T-helper 2 cell (primary cell): ENCODE data around the gene GSX1.
"Not testable (repeated sequence)": the region's sequence is repeated elsewhere in the genome, so short reads cannot be mapped to it uniquely, and the experiment has no call there.

Source experiments
- DNase-seq, 5 experiments: peaks; one replicate each; pipeline versions ENCODE4 v3.0.0 to v3.0.0-alpha.2; 2012 to 2022

Gene GSX1

DNA sequence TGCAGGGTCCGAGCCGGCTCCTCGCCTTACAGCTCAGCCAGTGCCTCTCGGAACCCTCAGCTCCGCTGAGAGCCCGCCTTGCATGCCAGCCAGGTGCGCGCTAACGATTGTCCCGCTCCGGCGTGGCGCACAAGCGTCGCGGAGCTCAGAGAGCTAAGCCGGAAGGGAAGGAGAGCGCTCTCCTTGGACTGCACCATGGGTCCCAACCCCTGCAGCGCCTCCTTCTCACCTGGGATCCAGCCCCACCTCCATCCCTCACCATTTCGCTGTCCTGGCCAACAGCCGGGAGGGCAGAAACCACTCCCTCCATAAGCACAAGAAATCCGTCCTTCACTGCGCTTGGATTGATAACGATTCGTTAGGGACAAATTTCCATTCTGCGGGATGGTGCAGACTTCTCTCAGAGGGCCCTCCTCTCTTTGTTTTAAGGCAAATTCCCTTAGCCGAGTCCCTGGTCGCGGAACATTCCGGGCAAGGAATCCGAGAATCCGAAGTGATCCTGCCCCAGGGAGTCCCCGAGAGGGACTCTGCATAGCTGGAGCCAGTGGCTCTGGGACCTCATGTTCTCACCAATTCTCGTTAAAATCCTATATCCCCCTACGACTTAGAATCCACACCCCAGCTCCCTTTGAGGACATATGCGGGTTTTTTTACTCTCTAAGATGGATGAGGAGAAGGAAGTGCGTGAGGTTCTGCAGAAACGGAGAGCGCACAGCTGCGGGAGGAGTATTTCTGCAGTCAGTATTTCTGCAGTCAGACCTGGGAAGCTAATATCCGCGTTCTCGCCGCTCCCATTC lies 2.8 kb downstream of the GSX1 start:
- no peak for DNase-seq

DNA sequence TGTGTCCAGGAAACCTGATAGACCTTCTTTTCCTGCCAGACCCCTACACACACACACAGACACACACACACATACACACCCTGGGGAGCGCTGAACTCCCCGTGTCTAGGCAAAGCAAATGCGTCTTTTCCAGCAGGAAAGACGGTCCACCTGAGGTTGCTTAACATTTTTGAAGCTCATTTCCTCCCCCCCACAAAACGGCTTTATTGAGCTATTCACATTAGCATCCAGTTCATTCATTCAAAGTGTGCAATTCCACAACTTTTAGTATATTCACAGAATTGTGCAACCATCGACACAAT lies 3.4 kb downstream of the GSX1 start:
- no peak for DNase-seq

DNA sequence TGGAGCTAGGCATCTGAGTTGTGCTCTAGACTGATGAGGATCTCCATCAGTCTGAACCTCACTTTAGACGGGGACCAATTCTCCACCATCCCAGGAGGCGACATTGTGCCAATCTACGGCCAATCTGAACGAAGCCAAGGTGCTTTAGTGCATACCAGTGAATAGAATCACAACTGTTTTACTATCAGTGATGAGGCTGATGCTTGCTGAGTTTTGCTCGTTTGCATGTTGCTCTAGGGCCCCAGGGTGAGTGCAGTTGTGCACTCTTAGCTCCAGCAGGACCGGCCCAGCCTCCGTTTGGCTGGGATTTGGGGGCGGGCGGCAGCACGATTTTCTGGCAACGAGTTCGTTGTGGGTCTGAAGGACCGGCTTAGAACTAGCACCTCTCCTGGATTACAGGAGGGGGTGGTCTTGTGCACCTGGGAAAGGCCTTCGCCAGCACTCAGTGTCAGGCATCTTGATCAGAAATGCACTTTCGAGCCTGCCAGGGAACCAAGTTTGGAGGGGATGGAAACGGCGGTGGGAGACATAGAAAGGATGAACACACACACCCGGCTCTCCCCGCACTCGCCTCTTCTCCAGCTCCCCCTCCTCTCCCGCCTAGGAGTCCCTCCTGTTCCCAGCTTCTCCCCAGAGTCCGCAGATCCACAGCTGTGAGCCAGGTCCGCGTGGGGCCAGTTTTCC lies 4.4 kb downstream of the GSX1 start:
- DNase-seq = no peak

DNA sequence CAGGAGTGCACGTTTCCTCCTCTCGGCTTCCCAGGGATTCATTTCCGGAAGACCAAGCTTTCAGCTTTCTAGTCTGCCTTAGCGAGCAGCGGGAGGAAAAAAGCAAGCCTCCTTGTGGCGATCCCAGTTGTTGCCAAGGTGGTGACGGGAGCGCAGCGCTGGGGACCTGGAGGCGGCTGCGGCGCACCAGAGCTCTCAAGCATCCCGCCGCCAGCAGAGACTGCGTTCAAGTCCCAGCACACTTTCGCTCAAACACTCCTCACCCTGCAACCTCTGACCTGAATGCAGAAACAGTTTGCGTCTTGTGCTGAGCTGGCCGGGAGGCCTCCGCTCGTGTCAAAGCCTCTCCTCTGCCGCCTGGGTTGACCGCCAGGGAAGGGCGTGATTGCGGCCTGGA lies 4.9 kb downstream of the GSX1 start:
- no peak for DNase-seq

DNA sequence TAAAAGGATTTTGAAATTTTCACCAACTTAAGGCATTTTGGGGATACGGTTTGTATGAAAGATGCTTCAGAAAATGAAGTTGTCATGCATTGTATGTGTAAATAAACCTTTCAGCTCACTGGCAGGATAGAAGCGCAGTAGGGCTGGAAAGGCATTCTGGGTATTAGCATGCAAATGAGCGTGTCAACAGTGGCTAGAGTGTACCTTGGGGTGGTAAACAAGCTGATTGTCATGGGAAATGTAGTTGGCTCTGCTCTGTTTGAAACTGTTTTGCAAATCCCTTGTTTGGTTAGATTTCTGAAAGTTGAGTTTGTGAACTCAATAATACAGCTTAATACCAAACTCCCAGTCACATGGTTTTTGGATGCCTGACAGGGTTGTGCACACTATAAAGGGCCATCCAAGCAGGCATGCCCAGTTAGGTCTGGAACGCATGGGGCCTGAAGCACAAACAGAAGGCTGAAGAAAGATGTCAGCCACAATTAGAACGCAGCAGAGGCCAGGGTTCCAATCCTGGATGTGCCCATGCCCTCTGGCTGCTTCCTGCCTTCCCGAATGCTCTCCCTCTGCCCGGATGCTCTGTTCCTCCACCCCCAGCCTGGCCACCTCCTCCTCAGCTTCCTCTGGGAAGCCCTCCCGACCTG lies 14.6 kb downstream of the GSX1 start:
- DNase-seq = no peak

DNA sequence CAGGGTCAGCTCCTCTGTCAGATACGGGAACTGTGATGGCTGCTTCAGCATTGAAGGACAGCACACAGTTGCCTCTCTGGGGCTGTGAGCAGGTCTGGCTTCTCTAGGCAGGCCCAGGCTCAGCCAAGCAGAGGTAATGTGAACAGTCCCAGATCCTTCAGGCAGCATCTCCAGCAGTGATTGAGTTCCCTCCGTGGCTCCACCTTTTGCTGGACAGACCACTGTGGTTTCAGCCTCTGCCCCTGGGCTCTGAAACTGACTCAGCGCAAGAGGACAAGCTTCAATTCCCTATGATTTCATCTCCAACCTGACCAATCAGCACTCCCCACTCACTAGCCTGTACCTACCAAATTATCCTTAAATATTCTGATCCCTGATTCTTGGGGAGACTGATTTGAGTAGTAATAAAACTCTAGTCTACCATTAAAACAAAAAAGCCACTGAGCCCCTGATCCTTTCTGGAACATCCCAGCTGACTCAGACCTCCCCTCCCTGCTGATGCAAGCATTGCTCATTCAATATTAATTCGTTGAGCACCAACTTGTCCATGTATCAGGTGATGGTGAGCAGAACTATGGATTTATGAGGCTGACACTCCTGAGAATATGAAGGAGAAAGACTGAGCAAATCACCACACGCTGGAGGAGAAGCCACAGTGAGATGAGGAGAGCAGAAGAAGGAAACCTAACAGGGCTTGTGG lies 16.7 kb downstream of the GSX1 start:
- DNase-seq = no peak

DNA sequence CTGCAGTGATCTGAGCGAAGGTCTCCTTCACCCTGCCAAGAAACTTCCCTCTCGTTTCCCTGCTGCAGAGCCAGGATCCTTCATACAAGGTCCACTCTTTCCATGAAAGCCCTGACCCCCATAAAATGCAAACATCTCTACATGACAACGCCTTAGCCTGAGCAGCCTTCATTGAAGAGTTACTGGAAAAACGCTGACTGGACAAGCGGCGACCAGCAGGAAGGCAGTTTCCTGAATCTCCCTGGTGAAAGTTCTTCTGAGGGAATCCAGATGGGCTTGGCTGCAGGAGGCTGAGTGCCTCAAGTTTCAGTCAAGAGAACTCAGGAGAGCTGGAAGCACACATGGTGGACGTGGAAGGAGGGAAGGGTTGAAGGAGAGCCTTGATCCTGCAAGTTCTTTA lies 17.7 kb downstream of the GSX1 start:
- no peak for DNase-seq

DNA sequence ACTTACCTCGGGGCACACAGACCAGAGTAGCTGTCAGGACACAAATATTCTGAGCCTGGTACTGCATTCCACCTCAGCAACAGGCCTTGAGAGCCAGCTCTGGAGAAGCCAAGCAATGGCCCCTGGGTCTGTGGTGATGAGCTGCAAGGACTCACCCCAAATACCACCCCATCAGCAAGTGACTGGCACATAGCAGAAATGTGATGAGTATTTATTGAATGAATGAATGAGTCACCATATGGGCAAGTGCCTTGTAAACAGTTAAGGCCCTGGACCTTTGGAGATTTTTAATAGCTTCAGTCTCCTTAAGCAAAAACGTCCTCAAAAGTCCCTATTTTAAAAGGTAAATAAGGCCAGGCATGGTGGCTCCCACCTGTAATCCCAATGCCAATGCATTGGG lies 18.2 kb downstream of the GSX1 start:
- no peak for DNase-seq

DNA sequence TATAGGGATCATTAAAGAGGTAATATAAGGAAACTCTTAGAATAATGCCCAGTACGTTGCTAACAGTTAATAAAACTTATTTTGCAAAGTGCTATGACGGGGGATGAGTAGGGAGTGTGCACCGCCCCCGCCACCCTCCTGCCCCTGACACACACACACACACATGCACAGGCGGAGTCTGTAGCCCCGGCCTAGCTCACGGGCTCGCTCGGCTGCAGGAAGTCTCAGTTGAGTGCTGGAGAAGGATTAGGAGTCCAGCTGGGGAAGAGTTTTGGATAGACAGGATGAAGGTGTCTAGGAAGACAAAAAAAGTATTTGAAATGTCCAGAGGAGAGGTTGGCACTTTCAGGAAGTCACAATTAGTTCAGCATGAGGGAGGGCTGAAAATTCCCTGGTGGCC lies 21.5 kb downstream of the GSX1 start:
- DNase-seq = no peak

DNA sequence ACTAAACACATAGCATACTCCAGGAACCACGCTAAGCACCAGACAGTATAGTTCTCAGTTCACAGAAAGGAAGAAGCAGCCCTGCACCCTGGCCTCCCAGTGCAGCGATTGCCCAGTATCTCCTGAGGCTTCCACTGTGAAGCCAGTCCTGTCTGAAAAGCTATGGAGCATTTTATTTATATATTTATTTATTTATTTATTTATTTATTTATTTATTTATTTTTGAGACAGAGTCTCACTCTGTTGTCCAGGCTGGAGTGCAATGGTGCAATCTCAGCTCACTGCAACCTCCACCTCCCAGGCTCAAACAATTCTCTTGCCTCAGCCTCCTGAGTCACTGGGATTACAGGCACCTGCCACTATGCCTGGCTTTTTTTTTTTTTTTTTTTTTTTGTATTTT lies 25.5 kb downstream of the GSX1 start:
- not testable (repeated sequence) for DNase-seq

DNA sequence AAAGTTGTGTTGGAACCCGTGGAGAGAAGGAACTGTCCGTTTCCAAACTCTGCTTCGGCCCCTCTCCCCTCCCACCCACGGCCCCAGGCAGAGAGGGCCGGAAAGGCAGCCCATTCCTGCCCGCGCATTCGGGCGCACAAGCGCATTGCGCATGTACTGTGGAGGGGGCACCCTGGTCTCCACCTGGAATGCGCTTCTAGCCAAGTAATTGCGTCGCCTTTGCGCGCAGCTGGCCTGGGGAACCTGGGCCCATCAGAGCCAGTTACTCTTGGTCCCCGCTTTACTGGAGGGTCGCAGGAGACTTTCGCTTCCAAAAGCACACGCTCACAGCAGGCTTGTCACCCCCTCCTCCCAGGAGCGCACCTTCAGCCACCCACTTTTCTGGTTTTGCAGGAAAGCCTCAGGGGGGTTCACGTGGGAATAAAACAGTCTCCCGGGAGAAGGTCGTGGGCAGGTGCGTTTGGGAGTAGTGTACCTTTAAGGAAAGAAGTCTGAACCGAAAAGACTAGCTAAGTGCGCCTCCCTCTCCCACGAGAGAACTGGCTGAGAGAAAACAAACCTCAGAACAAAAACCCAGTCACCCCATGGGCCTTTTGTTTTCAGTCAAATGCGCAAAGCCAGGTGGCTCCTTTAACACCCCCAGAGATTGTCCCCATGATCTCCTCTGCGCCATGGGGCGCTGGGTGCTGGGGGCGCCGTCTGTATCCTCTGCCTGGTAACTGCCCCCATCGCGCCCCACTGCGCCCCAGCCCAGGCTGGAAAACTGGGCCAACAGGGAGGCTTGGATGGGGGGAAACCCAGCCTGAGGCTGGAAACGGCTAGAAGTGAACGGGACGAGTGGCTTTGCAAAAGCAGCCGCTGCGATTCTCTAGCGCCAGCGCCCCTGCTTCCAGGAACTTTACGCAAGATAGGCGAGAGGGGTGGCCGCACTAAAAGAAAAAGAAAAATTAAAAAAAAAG lies 28.5 kb downstream of the GSX1 start:
- peak in 1 of 5 experiments; percentile 9 for DNase-seq

DNA sequence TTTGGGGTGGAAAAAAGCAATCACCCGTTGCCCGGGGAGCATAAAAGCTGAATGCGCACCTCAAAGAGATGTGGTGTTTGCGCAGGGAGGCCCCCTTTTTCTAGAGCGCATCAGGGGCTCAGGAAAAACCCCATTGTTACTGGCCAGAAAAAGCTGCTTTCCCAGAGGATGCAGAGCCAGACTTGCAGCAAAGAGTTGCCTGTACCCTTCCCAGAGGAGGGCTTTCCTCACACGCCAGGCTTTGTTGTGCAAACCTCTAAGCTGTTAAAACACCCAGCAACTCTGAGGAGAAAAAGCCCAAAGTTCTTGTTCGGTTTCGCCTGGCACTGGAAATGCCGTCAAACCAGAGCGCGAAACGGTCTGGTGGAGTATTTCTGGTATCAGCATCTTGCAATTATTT lies 29.3 kb downstream of the GSX1 start:
- no peak for DNase-seq

DNA sequence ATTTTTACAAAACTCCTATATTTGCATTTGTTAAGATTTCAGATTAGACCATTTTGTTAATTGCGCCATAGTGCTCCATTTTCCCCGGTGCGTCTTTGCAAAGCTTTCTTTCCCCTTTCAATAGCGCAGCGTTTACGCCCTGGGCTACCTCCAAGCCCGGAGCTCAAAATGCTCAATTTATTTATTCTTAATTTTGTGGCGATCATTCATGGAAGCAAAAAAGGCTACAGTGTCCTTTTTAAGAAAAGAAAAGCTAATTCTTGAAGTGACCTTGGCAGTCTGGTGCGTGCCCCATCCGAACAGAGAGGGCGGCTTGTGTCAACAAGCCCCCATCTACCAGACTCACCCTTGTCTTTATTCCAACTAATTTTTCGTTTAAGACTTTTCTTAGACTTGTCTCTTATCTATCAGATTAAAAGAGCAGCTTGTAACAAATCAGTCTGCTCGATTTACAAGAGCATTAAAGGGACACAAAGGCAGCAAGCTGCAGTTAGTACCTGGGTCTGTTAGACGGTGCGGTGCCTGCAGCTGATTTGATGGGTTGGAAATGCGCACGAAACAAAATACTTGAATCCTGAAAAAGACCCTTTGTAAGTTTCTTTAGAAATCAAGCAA lies 30.1 kb downstream of the GSX1 start:
- no peak for DNase-seq

DNA sequence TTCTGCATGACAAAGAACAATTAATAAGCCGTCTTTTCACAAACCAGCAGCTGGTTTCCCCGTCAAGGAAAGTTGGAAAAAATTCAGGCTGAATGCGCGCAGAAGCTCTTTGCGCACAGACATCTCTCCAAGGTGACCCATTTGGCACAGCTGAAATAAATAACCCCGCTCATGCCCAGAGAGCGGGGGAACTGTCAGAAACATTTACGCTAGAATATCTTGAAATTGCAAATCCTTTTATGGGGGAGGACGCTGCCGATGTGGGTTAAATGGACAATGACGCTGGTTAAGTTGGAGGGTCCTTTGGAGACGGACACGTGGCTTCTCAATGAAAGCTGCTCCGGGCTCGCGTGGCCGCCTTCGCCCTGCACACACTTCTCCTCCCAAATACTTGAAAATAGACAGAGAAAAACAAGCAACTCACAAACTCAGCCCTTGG lies 30.6 kb downstream of the GSX1 start:
- peak in 1 of 5 experiments; percentile 8 for DNase-seq

DNA sequence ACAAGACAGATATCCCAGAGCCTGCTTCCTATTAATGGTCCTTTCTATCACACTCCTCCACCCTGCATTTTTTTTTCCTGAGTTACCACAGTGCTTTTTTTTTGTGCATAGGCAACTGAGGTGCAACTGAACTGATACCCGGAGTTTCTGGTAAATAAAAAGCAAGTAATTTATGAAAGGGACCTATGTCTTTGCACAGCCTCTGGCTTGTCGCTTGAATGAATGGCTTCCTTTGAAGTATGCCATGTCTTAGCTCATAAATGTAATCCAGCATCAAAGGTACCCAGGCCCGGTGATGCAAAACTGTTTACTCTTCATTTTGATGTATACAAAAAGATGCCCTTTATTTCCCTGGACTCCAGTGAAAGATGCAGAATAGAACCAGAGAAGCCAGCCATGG lies 31.8 kb downstream of the GSX1 start:
- DNase-seq = no peak

DNA sequence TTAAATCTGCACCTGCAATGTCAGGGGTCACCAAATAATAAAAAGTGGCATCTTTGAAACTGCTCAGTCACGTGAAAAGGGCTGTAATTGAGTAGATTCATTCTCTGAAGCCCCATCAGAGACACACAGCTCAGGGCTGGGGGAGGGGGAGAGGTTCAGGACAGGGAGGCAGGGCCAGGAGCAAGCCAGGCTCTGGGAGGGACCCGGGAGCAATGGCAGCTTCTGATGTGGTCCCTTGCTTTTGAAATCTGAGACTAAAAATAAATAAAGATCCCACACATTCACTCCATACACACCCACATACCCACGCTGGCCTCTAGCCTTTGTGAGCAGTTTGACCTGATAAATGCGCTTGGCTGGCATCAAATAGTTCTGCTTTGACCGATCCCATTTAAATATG lies 32.8 kb downstream of the GSX1 start:
- DNase-seq = no peak

DNA sequence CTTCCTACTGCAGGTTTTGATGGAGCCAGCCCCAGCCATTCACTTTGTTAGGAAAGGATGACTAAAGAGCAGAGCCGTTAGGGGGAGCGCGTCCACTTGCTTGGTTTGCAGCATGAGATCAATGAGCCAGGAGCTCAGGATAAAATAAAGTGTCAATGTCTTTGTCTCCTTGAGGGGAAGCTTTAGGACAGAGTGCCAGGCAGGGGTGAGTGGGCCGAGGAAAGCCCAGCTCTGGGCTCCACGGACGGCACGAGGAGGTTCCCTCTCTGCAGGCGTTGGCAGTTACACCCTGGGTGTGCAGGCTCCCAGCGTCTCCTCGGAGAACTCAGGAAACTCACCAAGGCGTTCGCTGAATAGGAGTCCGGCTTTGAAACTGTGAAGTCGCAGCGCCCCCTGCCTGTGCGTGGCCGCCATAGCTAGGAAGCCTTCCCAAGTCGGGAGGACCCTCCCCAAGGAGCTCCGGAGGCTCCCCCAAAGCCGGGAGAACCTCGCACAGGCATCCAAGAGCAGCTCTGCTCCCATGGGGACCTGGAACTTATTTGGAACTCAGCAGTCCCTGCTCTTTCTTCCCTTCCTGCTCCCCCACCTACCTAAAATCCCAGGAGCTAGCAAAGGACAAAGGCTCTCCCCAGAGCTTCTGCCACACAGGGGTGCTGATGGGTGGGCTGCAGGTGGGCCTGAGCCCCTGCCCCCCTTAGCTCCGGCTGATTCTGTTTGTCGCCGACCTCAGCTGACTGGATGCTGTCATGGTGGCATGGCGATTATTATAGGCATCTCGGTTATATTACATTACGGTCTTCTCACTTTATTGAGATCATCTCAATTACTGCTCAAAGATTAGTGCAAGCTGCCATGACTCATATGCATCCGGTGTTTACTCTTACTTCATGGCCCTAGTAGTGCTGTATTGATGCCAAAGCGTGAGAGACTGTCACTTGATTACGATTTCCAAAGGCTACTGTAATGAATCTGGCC lies 34.4 kb downstream of the GSX1 start:
- peak; percentile 34 to 59 (median 55) for DNase-seq

DNA sequence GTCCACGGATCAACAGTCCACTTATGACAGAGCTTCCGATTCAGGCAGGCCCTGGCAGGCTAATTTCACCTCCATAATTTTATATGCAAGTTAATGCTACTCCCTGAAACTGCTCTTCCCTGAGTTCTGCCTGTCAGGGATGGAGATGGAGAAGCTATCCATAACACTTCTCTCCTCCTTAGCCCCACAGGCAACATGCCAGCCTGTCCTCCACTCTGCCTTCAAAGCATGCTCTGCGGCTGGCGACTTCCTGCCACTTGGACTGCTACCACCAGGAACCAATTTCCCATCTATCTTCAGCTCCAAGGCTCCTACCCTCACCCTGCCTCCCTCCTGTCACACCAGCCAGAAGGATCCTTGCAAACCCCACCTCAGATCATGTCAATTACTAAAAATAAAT lies 35.4 kb downstream of the GSX1 start:
- no peak for DNase-seq

DNA sequence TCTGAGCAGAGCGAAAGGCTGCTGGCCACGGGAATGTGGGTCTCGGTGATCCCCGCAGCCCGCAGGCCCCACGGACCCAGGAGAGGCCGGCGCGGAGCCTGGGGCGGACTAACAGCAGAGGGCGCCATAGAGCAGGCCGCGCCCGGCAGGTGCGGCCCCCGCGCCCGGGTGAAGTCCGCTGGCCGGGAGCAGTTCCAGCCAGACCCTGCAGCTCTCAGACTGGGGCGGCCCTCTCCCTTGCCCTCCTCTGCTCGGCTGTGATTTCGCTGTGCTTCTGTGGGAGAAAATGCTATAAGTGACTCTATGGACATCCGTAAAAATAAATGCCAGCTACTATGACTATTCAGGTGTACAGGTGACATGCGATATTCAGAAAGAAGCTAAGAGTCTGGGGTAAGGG lies 37.7 kb downstream of the GSX1 start:
- DNase-seq = peak; percentile 12 to 48 (median 34)

DNA sequence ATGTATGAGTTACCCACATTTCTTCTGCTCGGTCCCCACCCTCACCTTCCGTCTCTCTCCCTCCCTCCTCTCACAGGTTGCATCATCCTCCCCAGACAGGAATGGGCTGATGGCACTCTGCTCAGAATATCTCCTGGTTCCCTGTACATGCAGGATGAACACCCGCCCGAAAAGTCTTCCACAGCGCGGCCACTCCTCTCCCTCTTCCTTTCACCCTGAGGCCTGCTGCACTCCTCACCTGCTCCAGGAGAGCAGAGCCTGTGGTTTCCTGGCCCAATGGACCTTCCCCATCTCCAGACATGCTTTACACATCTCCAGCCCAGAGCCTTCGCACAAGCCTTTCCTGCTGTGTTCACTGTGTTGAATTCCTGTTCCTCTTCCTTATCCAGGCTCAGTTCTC lies 40.9 kb downstream of the GSX1 start:
- no peak for DNase-seq

DNA sequence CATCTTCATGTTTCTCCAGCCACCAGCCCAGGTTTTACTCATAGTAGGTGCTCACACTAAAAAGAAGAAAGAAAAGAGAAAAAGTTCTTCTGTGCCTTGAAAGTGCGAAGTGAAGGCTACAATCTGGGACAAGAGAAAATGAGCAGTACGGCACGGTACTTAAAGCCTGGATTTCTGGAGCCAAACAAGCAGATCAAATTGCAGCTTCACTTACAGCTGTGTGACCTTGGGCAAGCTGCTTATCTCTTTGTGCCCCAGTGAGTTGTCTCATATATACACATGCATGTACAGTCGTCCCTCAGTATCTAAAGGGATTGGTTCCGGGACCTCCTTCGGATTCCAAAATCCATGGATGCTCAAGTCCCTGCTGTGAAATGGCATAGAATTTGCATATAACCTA lies 41.8 kb downstream of the GSX1 start:
- DNase-seq = no peak
